ENCODE results near the gene MKRN1. TPM values are rescaled to one million over a fixed set of nuclear protein-coding genes. Genes with fewer than 3 reads are reported as not detected.
A peak's percentile ranks its signal among the peaks of the same experiment; 100 is the strongest.
"Not testable (repeated sequence)": the region's sequence is repeated elsewhere in the genome, so short reads cannot be mapped to it uniquely, and the experiment has no call there.

Gene MKRN1
- total RNA-seq, 1 experiment from 2014 or later: 50.5 TPM

- Histone ChIP-seq H3K4me3 (no peak overlapping the region), H3K36me3 (peaks cover 13% of the 10 kb centered on the region; the same call in 1 of the 2 replicates), H3K9me3 (replicated peaks) (no peaks in the 10 kb centered on the region), H3K27ac (no peak overlapping the region), H3K4me1 (replicated peaks) (peaks cover 9% of the 10 kb centered on the region), H3K27me3 (replicated peaks) (no peaks in the 10 kb centered on the region)
- peak in 1 of 2 experiments; percentile 23 for DNase-seq (ENCODE audit: low read depth in 1 of 2, low spot score in 2 of 2)
Measured at GRCh38 chr7:140475747-140476333, 3.5 kb downstream of the MKRN1 start.

GRCh38 chr7:140463111-140463510, 16.2 kb downstream of the MKRN1 start:
- H3K27me3 ChIP-seq (replicated peaks): no peaks in the 10 kb centered on the region
- H3K4me3 ChIP-seq: no peak overlapping the region
- no peak for DNase-seq (ENCODE audit: low read depth in 1 of 2, low spot score in 2 of 2)
- H3K4me1 ChIP-seq (replicated peaks): no peaks in the 10 kb centered on the region
- H3K27ac ChIP-seq: no peak overlapping the region
- no peaks in the 10 kb centered on the region for H3K9me3 ChIP-seq (replicated peaks)
- peaks cover 43% of the 10 kb centered on the region for H3K36me3 ChIP-seq

GRCh38 chr7:140458916-140459315, 20.4 kb downstream of the MKRN1 start:
- H3K27me3 ChIP-seq (replicated peaks): no peaks in the 10 kb centered on the region
- H3K9me3 ChIP-seq (replicated peaks): no peaks in the 10 kb centered on the region
- H3K27ac ChIP-seq: no peak overlapping the region
- no peak for DNase-seq (ENCODE audit: low read depth in 1 of 2, low spot score in 2 of 2)
- peaks cover 58% of the 10 kb centered on the region for H3K36me3 ChIP-seq
- no peaks in the 10 kb centered on the region for H3K4me1 ChIP-seq (replicated peaks)
- no peak overlapping the region for H3K4me3 ChIP-seq

GRCh38 chr7:140458201-140458600, 21.1 kb downstream of the MKRN1 start:
- H3K4me3 ChIP-seq: no peak overlapping the region
- no peaks in the 10 kb centered on the region for H3K9me3 ChIP-seq (replicated peaks)
- no peaks in the 10 kb centered on the region for H3K4me1 ChIP-seq (replicated peaks)
- no peak overlapping the region for H3K27ac ChIP-seq
- H3K36me3 ChIP-seq: peaks cover 56% of the 10 kb centered on the region
- DNase-seq (ENCODE audit: low read depth in 1 of 2, low spot score in 2 of 2): no peak
- H3K27me3 ChIP-seq (replicated peaks): no peaks in the 10 kb centered on the region

GRCh38 chr7:140456551-140457051, 22.7 kb downstream of the MKRN1 start:
- no peaks in the 10 kb centered on the region for H3K27me3 ChIP-seq (replicated peaks)
- H3K27ac ChIP-seq: no peak overlapping the region
- H3K4me1 ChIP-seq (replicated peaks): no peaks in the 10 kb centered on the region
- DNase-seq (ENCODE audit: low read depth in 1 of 2, low spot score in 2 of 2): no peak
- H3K4me3 ChIP-seq: no peak overlapping the region
- H3K9me3 ChIP-seq (replicated peaks): no peaks in the 10 kb centered on the region
- peaks cover 49% of the 10 kb centered on the region for H3K36me3 ChIP-seq

- Histone ChIP-seq H3K4me3 (no peak overlapping the region), H3K36me3 (peaks cover 45% of the 10 kb centered on the region), H3K27me3 (replicated peaks) (no peaks in the 10 kb centered on the region), H3K4me1 (replicated peaks) (no peaks in the 10 kb centered on the region), H3K9me3 (replicated peaks) (no peaks in the 10 kb centered on the region), H3K27ac (no peak overlapping the region)
- no peak for DNase-seq (ENCODE audit: low read depth in 1 of 2, low spot score in 2 of 2)
Measured at GRCh38 chr7:140455743-140456142, 23.6 kb downstream of the MKRN1 start.

- Histone ChIP-seq H3K9me3 (replicated peaks) (no peaks in the 10 kb centered on the region), H3K4me1 (replicated peaks) (no peaks in the 10 kb centered on the region), H3K36me3 (peaks cover 43% of the 10 kb centered on the region), H3K27me3 (replicated peaks) (no peaks in the 10 kb centered on the region), H3K27ac (no peak overlapping the region), H3K4me3 (no peak overlapping the region)
- no peak for DNase-seq (ENCODE audit: low read depth in 1 of 2, low spot score in 2 of 2)
Measured at GRCh38 chr7:140454657-140455015, 24.7 kb downstream of the MKRN1 start.

- not testable (repeated sequence) for H3K27ac ChIP-seq; H3K27me3 ChIP-seq (replicated peaks); H3K9me3 ChIP-seq (replicated peaks); DNase-seq (ENCODE audit: low read depth in 1 of 2, low spot score in 2 of 2); H3K4me3 ChIP-seq; H3K4me1 ChIP-seq (replicated peaks)
- peaks cover 39% of the 10 kb centered on the region for H3K36me3 ChIP-seq
Measured at GRCh38 chr7:140453785-140454656, 25.3 kb downstream of the MKRN1 start.

- Histone ChIP-seq H3K4me1 (replicated peaks) (no peaks in the 10 kb centered on the region), H3K27me3 (replicated peaks) (no peaks in the 10 kb centered on the region), H3K36me3 (peaks cover 38% of the 10 kb centered on the region), H3K9me3 (replicated peaks) (no peaks in the 10 kb centered on the region), H3K4me3 (no peak overlapping the region), H3K27ac (no peak overlapping the region)
- no peak for DNase-seq (ENCODE audit: low read depth in 1 of 2, low spot score in 2 of 2)
Measured at GRCh38 chr7:140453273-140453672, 26.0 kb downstream of the MKRN1 start.

- no peaks in the 10 kb centered on the region for H3K27me3 ChIP-seq (replicated peaks)
- no peaks in the 10 kb centered on the region for H3K9me3 ChIP-seq (replicated peaks)
- H3K27ac ChIP-seq: no peak overlapping the region
- no peak for DNase-seq (ENCODE audit: low read depth in 1 of 2, low spot score in 2 of 2)
- H3K36me3 ChIP-seq: peaks cover 25% of the 10 kb centered on the region
- no peak overlapping the region for H3K4me3 ChIP-seq
- no peaks in the 10 kb centered on the region for H3K4me1 ChIP-seq (replicated peaks)
Measured at GRCh38 chr7:140451716-140452115, 27.6 kb downstream of the MKRN1 start.

GRCh38 chr7:140448781-140449480, 30.4 kb downstream of the MKRN1 start:
- no peak overlapping the region for H3K27ac ChIP-seq
- no peaks in the 10 kb centered on the region for H3K4me1 ChIP-seq (replicated peaks)
- no peaks in the 10 kb centered on the region for H3K9me3 ChIP-seq (replicated peaks)
- no peaks in the 10 kb centered on the region for H3K27me3 ChIP-seq (replicated peaks)
- no peak for DNase-seq (ENCODE audit: low read depth in 1 of 2, low spot score in 2 of 2)
- H3K4me3 ChIP-seq: no peak overlapping the region
- H3K36me3 ChIP-seq: no peaks in the 10 kb centered on the region

- no peaks in the 10 kb centered on the region for H3K9me3 ChIP-seq (replicated peaks)
- H3K4me3 ChIP-seq: no peak overlapping the region
- no peaks in the 10 kb centered on the region for H3K4me1 ChIP-seq (replicated peaks)
- no peak overlapping the region for H3K27ac ChIP-seq
- no peaks in the 10 kb centered on the region for H3K27me3 ChIP-seq (replicated peaks)
- H3K36me3 ChIP-seq: no peaks in the 10 kb centered on the region
- no peak for DNase-seq (ENCODE audit: low read depth in 1 of 2, low spot score in 2 of 2)
Measured at GRCh38 chr7:140447841-140448240, 31.5 kb downstream of the MKRN1 start.

- H3K9me3 ChIP-seq (replicated peaks): no peaks in the 10 kb centered on the region
- H3K36me3 ChIP-seq: no peaks in the 10 kb centered on the region
- DNase-seq (ENCODE audit: low read depth in 1 of 2, low spot score in 2 of 2): no peak
- no peak overlapping the region for H3K27ac ChIP-seq
- no peak overlapping the region for H3K4me3 ChIP-seq
- H3K27me3 ChIP-seq (replicated peaks): no peaks in the 10 kb centered on the region
- no peaks in the 10 kb centered on the region for H3K4me1 ChIP-seq (replicated peaks)
Measured at GRCh38 chr7:140446467-140446866, 32.8 kb downstream of the MKRN1 start.

- Histone ChIP-seq H3K9me3 (replicated peaks) (no peaks in the 10 kb centered on the region), H3K27ac (no peak overlapping the region), H3K36me3 (no peaks in the 10 kb centered on the region)
Measured at GRCh38 chr7:140441519-140441918, 37.8 kb downstream of the MKRN1 start.

More at GRCh38 chr7:140441519-140441918, 37.8 kb downstream of the MKRN1 start:
- no peak for DNase-seq (ENCODE audit: low read depth in 1 of 2, low spot score in 2 of 2)
- no peak overlapping the region for H3K4me3 ChIP-seq
- no peaks in the 10 kb centered on the region for H3K27me3 ChIP-seq (replicated peaks)
- H3K4me1 ChIP-seq (replicated peaks): peaks cover 5% of the 10 kb centered on the region

All from SJSA1 (cell line).